HG02642 (cell line): Measurements from ENCODE around the gene DTX2.
A peak's percentile ranks its signal among the peaks of the same experiment; 100 is the strongest.
"Not testable (repeated sequence)": the region's sequence is repeated elsewhere in the genome, so short reads cannot be mapped to it uniquely, and the experiment has no call there.

Experiments used
- ATAC-seq: cut with Tn5 transposase; IDR thresholded peaks from one replicate; pipeline ENCODE4 v1.9.1; 2021; ENCODE audit warnings: mild to moderate bottlenecking; ENCODE audit not compliant: unreplicated experiment, poor library complexity

Gene DTX2

GRCh38 chr7:76485822-76486610 lies 24.5 kb downstream of the DTX2 start:
- peak; percentile 24 for ATAC-seq

- peak; percentile 99 for ATAC-seq
Observed at GRCh38 chr7:76486618-76487017, 25.1 kb downstream of the DTX2 start.

GRCh38 chr7:76487969-76488368 lies 26.5 kb downstream of the DTX2 start:
- not testable (repeated sequence) for ATAC-seq

GRCh38 chr7:76492139-76492538 lies 30.6 kb downstream of the DTX2 start:
- not testable (repeated sequence) for ATAC-seq

GRCh38 chr7:76495717-76496116 lies 34.2 kb downstream of the DTX2 start:
- ATAC-seq: not testable (repeated sequence)

- not testable (repeated sequence) for ATAC-seq
Observed at GRCh38 chr7:76497918-76498582, 36.5 kb downstream of the DTX2 start.

- ATAC-seq: not testable (repeated sequence)
Observed at GRCh38 chr7:76498583-76499200, 37.2 kb downstream of the DTX2 start.

- not testable (repeated sequence) for ATAC-seq
Observed at GRCh38 chr7:76499201-76499923, 37.9 kb downstream of the DTX2 start.

- peak; percentile 37 for ATAC-seq
Observed at GRCh38 chr7:76499924-76500241, 38.4 kb downstream of the DTX2 start.

- not testable (repeated sequence) for ATAC-seq
Observed at GRCh38 chr7:76502224-76502623, 40.7 kb downstream of the DTX2 start.

- ATAC-seq: not testable (repeated sequence)
Observed at GRCh38 chr7:76502836-76503235, 41.3 kb downstream of the DTX2 start.

GRCh38 chr7:76503244-76503643 lies 41.7 kb downstream of the DTX2 start:
- ATAC-seq: not testable (repeated sequence)

GRCh38 chr7:76504351-76505167 lies 43.0 kb downstream of the DTX2 start:
- ATAC-seq: not testable (repeated sequence)

GRCh38 chr7:76505168-76506080 lies 43.9 kb downstream of the DTX2 start:
- no peak for ATAC-seq

- no peak for ATAC-seq
Observed at GRCh38 chr7:76506081-76506440, 44.6 kb downstream of the DTX2 start.

GRCh38 chr7:76506643-76507042 lies 45.1 kb downstream of the DTX2 start:
- not testable (repeated sequence) for ATAC-seq

GRCh38 chr7:76507723-76508406 lies 46.4 kb downstream of the DTX2 start:
- ATAC-seq: no peak
